Ishikawa (cell line): Measurements from ENCODE around the gene RBCK1.
A peak's percentile ranks its signal among the peaks of the same experiment; 100 is the strongest.

Source experiments
- CEBPB ChIP-seq: IDR thresholded peaks from 2 replicates; pipeline ENCODE4 v1.6.1; 2012
- CREB1 ChIP-seq: IDR thresholded peaks from 2 replicates; pipeline ENCODE4 v1.6.1; 2012; ENCODE audit warnings: low read depth
- EGR1 ChIP-seq: IDR thresholded peaks from 2 replicates; pipeline ENCODE4 v1.6.1; 2012
- EP300 ChIP-seq: IDR thresholded peaks from 2 replicates; pipeline ENCODE4 v1.6.1; 2012; ENCODE audit warnings: borderline replicate concordance
- FOXM1 ChIP-seq: IDR thresholded peaks from 2 replicates; pipeline ENCODE4 v1.6.1; 2012; ENCODE audit warnings: low read depth, borderline replicate concordance
- NFIC ChIP-seq: IDR thresholded peaks from 2 replicates; pipeline ENCODE4 v1.6.1; 2012
- RAD21 ChIP-seq: IDR thresholded peaks from 2 replicates; pipeline ENCODE4 v1.6.1; 2012; ENCODE audit warnings: low read depth
- TAF1 ChIP-seq: IDR thresholded peaks from 2 replicates; pipeline ENCODE4 v1.6.1; 2012; ENCODE audit warnings: low read depth, mild to moderate bottlenecking
- TCF12 ChIP-seq: IDR thresholded peaks from 2 replicates; pipeline ENCODE4 v1.6.1; 2012; ENCODE audit warnings: low read depth
- TEAD4 ChIP-seq: IDR thresholded peaks from 2 replicates; pipeline ENCODE4 v1.6.1; 2012
- YY1 ChIP-seq: IDR thresholded peaks from 2 replicates; pipeline ENCODE4 v1.6.1; 2012; ENCODE audit warnings: low read depth
- ZBTB7A ChIP-seq: IDR thresholded peaks from 2 replicates; pipeline ENCODE4 v1.6.1; 2012; ENCODE audit warnings: low read depth
- TF ChIP-seq, protein P1 (sequence below): IDR thresholded peaks from 2 replicates; pipeline ENCODE4 v1.6.1; 2012
- TF ChIP-seq, protein P2 (sequence below): IDR thresholded peaks from 2 replicates; pipeline ENCODE4 v1.6.1; 2012; ENCODE audit warnings: low read depth, mild to moderate bottlenecking
- TF ChIP-seq, protein P3 (sequence below): IDR thresholded peaks from 2 replicates; pipeline ENCODE4 v1.6.1; 2012

RBCK1 gene

DNA sequence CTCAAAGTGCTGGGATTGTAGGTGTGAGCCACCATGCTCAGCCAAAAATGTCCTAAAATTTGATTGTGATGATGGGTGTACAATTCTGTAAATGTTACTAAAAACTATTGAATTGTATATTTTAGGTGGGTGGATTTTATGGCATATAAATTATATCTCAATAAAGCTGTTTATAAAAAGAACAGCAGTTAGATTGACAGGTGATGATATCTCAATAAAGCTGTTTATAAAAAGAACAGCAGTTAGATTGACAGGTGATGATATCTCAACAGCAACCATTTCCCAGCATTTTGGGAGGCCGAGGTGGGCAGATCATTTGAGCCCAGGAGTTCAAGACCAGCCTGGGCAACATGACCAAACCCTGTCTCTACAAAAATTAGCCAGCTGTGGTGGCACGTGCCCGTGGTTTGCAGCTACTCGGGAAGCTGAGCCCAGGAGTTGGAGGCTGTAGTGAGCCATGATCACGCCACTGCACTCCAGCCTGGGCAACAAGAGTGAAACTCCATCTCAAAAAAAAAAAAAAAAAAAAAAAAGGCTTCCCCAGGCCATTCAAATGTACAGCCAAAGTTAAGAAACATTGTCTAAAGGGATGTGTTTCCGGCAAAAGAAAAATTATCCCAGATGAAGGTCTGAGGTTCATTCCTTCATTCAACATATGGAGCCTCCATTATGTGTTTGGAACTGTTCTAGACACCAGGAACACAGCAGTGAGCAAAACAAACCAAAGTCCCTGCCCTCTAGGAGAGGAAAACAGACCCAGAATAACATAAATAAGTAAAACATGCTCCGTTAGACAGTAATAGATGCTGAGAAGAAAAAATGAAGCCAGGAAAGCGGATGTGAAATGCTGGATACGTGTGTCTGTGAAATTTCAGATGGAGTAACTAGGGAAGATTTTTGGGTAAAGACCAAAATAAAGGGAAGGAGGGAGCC, 1.6 kb upstream of the RBCK1 start:
- TF ChIP-seq EP300 (no peak), ZBTB7A (no peak), EGR1 (no peak), YY1 (no peak), CEBPB (no peak), TAF1 (no peak)
- TF ChIP-seq, protein P1, sequence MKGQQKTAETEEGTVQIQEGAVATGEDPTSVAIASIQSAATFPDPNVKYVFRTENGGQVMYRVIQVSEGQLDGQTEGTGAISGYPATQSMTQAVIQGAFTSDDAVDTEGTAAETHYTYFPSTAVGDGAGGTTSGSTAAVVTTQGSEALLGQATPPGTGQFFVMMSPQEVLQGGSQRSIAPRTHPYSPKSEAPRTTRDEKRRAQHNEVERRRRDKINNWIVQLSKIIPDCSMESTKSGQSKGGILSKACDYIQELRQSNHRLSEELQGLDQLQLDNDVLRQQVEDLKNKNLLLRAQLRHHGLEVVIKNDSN: no peak
- TF ChIP-seq, protein P2, sequence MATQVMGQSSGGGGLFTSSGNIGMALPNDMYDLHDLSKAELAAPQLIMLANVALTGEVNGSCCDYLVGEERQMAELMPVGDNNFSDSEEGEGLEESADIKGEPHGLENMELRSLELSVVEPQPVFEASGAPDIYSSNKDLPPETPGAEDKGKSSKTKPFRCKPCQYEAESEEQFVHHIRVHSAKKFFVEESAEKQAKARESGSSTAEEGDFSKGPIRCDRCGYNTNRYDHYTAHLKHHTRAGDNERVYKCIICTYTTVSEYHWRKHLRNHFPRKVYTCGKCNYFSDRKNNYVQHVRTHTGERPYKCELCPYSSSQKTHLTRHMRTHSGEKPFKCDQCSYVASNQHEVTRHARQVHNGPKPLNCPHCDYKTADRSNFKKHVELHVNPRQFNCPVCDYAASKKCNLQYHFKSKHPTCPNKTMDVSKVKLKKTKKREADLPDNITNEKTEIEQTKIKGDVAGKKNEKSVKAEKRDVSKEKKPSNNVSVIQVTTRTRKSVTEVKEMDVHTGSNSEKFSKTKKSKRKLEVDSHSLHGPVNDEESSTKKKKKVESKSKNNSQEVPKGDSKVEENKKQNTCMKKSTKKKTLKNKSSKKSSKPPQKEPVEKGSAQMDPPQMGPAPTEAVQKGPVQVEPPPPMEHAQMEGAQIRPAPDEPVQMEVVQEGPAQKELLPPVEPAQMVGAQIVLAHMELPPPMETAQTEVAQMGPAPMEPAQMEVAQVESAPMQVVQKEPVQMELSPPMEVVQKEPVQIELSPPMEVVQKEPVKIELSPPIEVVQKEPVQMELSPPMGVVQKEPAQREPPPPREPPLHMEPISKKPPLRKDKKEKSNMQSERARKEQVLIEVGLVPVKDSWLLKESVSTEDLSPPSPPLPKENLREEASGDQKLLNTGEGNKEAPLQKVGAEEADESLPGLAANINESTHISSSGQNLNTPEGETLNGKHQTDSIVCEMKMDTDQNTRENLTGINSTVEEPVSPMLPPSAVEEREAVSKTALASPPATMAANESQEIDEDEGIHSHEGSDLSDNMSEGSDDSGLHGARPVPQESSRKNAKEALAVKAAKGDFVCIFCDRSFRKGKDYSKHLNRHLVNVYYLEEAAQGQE: no peak

DNA sequence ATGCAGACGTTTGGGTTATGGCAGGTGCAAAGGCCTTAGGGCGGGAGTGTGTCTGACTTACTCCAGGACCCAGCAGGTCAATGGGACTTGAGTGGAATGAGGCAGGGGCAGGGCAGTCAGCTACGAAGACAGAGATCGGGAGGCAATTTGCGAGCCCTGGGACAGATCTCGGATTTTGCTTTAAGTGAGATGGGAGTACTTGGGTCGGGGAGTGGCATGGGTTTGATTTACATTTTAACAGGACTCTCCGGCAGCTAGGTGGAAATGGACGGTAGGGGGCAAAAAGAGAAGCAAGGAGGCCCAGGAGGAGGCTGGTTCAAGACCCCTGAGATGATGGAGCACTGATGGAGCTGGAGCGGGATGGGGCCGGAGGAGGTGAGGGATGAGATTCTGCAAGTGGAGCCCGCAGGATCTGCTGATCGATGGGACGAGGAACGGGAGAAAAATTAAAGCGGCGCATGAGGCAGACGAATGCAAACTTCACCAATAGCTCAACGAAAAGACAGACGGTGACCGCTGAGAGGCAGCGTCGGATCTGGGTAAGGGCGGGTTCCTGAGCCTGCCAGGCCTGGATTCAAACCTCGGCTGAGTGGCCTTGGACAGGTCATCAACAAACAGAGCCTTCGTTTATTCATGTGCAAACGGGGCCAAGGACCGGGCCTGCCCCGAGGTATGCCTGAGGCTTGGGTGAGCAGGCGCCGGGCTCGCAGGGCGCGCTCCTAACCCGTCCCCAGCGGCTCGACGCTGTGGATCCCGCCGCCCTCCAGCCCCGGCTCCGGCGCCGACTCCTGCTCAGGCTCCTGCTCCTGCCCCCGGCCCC, 756 bp upstream of the RBCK1 start:
- TF ChIP-seq RAD21 (peak; percentile 36; the same call in 1 of the 2 replicates), ZBTB7A (no peak)
- TF ChIP-seq, protein P3, sequence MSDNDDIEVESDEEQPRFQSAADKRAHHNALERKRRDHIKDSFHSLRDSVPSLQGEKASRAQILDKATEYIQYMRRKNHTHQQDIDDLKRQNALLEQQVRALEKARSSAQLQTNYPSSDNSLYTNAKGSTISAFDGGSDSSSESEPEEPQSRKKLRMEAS: peak; percentile 38; the same call in 1 of the 2 replicates
- TF ChIP-seq, protein P1: 0 out of 2 replicates have a peak, but pooled peaks have one; percentile 11

DNA sequence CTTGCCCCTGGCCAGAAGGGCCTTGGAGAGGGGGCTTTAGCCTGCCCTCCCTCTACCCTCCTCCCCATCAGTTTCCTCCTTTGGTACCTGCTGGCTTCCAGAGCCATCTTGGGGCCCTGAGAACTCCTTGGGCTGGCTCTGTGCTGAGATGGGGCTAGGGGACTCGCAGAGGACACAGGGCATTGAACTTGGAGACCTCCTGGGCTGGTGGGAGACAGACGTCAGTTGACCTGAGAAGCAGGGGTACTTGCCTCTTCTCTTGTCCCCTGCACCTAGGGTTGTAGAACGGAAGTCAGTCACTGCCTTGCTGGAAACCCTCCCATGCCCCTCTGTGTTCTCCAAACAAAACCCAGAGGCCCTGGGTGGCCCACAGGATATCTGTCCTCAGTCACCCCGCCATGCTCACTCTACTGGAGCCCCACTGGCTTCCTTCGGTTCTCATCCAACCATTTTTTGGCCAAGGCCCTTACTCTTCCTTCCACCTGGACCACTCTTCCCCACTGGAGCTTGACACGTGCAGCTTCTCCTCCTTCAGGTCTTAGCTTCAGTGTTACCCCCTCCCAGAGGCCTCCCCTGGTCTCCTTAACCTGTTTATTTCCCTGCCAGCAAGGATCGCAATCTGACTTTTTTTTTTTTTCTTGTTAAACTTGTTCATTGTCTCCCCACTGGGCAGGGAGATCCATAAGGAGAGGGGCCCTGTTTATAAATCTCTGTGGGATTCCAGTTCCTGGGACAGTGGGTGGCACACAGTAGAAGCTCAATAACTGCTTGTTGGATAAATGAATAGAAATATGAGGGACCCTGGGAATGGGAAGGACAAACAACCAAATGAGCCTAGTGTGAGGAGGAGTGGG, 971 bp downstream of the RBCK1 start:
- TF ChIP-seq, protein P3: no peak
- 0 out of 2 replicates have a peak, but pooled peaks have one; percentile 4 for TF ChIP-seq ZBTB7A

DNA sequence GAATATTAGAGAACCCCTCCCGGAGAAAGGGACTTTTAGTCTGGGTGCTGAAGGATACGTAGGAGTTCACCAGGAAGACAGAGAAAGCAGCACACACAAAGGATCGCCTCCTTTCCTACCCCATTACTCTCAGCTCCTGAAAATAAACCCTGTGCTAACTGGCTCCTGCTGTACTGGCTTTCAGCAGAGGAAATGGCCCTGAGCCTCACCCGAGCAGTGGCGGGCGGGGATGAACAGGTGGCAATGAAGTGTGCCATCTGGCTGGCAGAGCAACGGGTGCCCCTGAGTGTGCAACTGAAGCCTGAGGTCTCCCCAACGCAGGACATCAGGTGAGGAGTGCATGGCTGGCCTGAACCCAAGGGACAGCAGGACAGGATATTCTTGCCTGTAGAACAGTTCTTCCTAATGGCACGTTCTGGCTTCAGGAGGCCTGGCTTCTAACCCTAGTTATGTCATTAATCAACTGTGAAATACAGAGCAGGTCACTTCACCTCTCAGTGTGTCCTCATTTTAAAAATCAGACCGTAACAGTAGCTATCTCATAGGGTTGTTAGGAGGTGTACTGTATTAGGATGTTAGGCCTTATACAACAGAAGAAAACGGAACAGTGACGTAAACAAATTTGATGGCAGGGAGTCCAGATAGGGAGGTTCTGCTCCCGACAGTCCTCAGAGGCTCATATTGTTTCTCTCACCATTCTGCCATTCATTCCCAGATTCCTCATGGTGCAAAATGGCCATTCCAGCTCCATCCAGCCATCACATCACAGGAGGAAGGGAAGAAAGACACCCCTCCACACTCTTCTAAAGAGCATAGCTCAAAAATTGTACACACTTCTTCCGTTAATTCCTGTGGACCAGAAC, 1.8 kb downstream of the RBCK1 start:
- no peak for TF ChIP-seq RAD21
- TF ChIP-seq TEAD4: no peak
- TF ChIP-seq, protein P1: no peak
- no peak for TF ChIP-seq CEBPB
- no peak for TF ChIP-seq FOXM1
- no peak for TF ChIP-seq EP300
- no peak for TF ChIP-seq TAF1
- TF ChIP-seq TCF12: no peak
- no peak for TF ChIP-seq ZBTB7A
- TF ChIP-seq EGR1: no peak
- TF ChIP-seq CREB1: no peak
- TF ChIP-seq, protein P3: no peak
- TF ChIP-seq, protein P2: no peak
- TF ChIP-seq NFIC: no peak
- TF ChIP-seq YY1: no peak
